PC-3 (cell line): Measurements from ENCODE around the gene CACNA1B.

Source experiments
- EZH2 ChIP-seq: fragments of 300-600 bp; sonication (generic); IDR thresholded peaks from one replicate; pipeline ENCODE4 v1.6.1; 2017; ENCODE audit warnings: antibody characterized with exemption, mild to moderate bottlenecking, low read length; ENCODE audit not compliant: unreplicated experiment
- TF ChIP-seq, protein P1 (sequence below): fragments of 300-600 bp; sonication (generic); conservative IDR thresholded peaks from 2 replicates; pipeline ENCODE4 v1.5.1; 2017; ENCODE audit warnings: antibody characterized with exemption, low read depth, mild to moderate bottlenecking, low read length

DNA sequence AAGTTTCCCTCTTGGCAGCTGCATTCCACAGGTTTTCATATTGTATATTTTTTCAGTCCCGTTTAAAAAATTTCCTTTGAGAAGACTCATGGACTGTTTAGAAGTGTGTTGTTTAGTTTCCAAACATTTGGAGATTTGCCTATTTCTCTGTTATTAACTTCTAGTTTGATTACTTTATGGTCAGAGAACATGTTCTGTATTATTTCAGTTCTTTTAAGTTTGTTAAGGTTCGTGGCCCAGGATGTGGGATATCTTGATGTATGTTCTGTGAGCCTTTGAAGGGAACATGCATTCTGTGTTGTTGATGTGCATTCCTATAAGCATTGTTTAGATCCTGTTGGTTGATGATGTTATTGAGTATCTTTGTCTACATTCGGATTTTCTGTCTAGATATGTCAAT lies 153.6 kb downstream of the CACNA1B start:
- TF ChIP-seq, protein P1, sequence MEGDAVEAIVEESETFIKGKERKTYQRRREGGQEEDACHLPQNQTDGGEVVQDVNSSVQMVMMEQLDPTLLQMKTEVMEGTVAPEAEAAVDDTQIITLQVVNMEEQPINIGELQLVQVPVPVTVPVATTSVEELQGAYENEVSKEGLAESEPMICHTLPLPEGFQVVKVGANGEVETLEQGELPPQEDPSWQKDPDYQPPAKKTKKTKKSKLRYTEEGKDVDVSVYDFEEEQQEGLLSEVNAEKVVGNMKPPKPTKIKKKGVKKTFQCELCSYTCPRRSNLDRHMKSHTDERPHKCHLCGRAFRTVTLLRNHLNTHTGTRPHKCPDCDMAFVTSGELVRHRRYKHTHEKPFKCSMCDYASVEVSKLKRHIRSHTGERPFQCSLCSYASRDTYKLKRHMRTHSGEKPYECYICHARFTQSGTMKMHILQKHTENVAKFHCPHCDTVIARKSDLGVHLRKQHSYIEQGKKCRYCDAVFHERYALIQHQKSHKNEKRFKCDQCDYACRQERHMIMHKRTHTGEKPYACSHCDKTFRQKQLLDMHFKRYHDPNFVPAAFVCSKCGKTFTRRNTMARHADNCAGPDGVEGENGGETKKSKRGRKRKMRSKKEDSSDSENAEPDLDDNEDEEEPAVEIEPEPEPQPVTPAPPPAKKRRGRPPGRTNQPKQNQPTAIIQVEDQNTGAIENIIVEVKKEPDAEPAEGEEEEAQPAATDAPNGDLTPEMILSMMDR, result no peak
- no peak for TF ChIP-seq EZH2
